Measurements from ENCODE around the gene SP3. TPM values are rescaled to one million over a fixed set of nuclear protein-coding genes. Genes with fewer than 3 reads are reported as not detected.

The SP3 gene
- polyA plus RNA-seq, 10 donors = 58.9 to 89.2 (median 77.6) TPM

- no peak for DNase-seq
These were observed 18.0 kb downstream of the SP3 start for GRCh38 chr2:173947131-173947530.

DNA sequence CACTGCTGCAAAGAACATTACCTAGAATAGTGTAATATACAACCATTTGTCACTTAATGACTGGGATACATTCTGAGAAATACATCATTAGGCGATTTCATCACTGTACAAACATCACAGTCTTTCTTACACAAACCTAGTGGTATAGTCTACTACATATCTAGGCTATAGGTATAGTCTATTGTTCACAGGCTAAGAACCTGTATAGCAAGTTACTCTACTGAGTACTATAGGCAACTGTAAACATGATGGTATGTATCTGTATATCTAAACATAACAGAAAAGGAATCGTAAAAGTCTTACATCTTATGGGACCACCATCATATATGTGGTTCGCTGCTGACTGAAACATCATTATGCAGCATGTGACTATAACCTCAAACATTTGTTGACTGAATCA, 21.4 kb downstream of the SP3 start:
- no peak for DNase-seq

DNA sequence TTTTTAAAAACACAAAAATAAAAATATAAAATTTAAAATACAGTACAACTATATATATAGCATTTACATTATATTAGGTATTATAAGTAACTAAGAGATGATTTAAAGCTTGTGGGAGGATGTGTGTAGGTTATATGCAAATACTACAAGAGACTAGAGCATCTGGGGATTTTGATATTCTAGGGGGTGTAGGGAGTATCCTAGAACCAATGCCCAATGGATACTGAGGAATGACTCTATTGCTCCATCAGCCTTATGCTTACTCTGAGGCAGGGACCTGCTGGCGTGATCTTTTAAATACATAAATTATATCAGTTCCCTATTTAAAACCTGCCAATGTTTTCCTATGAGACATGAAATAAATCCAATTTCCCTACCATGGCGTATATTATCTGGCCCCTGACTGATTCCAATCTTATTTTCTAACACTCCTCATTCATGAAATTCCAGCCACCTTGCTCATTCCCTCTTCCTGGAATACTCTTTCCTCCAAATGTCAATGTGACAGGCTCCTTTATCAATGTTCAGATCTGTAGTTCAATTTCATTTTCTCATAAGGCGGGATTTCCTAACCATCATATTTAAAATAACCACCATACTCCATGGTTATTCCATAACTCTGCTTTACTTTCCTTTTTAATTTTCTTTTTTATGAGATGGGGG, 22.2 kb downstream of the SP3 start:
- no peak for DNase-seq

GRCh38 chr2:173941567-173941966, 23.6 kb downstream of the SP3 start:
- no peak for DNase-seq

DNA sequence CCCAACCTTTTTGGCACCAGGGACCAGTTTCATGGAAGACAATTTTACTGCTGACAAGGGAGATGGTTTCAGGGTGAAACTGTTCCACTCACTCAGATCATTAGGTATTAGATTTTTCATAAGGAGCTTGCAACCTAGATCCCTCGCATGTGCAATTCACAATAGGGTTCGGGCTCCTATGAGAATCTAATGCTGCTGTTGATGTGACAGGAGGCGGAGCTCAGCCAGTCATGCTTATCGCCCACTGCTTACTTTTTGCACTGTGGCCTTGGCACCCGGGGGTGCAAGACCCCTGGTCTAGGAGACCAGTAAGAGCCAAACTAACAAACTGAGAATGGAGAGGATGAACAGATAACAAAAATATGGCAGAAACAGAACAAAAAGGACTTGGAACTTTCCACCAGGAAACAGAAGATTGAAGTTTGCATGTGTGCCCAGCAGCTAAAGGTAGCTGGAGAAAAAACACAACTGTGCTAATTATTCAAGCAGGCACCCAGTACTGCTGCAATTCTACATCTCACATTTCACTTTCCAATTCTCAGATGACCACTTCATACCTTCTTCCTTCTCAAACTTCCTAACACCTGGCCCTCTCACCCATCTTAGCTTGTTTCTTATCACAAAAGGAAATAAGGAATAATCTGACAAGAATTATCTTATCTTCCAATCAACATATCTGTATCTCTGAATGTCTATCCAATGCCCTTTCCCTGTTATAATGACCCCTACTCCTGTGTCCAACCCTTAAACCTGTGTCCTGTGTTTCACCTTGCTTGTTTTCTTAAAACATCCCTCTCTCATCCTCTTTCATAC, 24.8 kb downstream of the SP3 start:
- DNase-seq = no peak

DNA sequence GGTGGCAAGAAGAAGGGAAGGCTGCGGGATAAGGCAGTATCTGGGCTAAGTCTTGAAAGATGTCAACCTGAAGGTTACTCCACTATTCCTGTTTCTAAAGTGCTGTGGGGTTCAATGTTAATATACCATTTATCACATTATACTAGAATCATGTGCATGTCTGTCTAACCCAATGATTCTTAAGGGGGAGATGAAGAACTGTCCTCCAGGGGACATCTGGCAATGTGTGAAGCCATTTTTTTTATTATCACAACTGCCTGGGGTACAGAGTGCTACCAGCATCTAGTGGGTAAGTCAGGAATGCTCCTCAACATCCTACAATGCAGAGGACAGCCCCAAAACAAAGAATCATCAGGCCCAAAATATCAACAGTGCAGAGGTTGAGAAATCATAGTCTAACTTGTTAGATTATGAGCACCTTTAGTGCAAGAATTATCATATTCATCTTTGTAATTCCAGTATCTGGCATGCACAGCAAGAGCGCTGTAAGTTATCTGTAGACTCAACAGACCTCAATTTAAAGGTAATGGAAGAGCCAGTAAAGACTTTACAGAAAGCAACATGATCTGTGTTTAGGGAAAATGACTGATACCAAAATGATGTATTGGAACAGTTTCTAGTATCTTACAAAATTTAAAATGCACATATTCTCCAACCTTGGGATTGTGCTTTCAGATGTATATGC, 26.3 kb downstream of the SP3 start:
- no peak for DNase-seq

DNA sequence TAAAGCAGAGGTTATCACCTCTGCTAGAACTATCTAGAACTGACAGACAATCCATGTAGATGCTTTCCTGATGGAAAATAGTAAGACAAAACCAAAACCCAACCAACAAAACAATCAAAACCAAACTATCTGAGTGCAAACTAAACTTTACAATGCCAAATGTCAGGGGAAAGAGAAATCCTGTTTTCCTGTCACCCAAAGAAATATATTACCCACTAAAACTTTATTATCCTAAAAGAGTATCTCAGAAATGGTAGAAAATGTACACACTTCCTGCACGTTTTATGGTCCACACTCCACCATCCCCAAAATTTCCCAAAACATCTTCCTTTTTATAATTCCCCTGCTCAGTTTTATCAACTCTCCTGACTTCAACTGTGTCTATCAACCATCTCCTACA, 29.9 kb downstream of the SP3 start:
- no peak for DNase-seq

DNA sequence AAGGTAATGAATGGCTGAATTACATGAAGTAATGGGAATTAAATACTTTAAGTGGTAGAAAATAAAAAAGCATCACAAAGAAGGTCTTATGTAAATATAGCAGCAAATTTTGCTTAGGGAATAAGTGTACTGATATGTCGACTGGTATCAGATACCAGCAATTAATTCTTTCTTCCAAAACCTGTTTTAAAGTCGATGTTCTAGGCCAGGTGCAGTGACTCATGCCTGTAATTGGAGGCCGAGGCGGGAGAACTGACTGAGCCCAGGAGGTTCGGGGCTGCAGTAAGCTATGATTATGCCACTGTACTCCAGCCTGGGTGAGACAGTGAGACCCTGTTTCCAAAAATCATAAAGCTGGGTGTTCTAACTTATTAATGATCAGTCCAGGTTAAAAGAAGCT, 30.3 kb downstream of the SP3 start:
- DNase-seq = no peak

DNA sequence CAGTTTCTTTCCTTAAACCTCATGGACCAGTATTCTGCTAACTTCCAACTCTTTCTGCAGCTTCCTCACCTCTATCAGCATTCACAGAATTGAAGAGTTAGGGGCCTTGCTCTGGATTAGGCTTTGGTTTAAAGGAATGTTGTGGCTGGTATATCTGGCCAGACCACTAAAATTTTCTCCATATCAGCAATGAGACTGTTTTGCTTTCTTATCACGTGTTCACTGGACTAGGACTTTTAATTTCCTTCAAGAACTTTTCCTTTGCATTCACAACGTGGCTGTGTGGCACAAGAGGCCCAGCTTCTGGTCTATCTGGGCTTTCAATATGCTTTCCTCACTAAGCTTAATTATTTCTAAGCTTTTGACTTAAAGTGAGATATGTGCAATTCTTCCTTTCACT, 33.4 kb downstream of the SP3 start:
- DNase-seq = no peak

GRCh38 chr2:173929441-173929840, 35.7 kb downstream of the SP3 start:
- no peak for DNase-seq

DNA sequence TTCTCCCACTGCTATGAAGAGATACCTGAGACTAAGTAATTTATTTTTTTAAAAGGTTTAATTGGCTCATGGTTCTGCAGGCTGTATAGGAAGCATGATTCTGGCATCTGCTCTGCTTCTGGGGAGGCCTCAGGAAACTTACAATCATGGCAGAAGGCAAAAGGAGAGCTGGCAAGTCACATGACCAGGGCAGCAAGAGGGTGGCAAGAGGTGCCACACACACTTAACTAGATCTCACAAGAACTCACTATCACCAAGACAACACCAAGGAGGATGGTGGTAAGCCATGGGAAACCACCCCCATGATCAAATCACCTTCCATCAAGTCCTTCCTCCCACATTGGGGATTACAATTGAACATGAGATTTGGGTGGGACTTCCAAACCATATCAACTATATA, 38.3 kb downstream of the SP3 start:
- DNase-seq = no peak

- no peak for DNase-seq
These were observed 40.9 kb downstream of the SP3 start for GRCh38 chr2:173924285-173924684.

GRCh38 chr2:173922760-173923159, 42.4 kb downstream of the SP3 start:
- DNase-seq = no peak

- DNase-seq = no peak
These were observed 43.1 kb downstream of the SP3 start for GRCh38 chr2:173922068-173922467.

GRCh38 chr2:173914055-173914927, 50.9 kb downstream of the SP3 start:
- DNase-seq = no peak

- no peak for DNase-seq
These were observed 55.3 kb downstream of the SP3 start for GRCh38 chr2:173909846-173910245.

GRCh38 chr2:173906626-173907025, 58.5 kb downstream of the SP3 start:
- no peak for DNase-seq

- no peak for DNase-seq
These were observed 61.4 kb downstream of the SP3 start for GRCh38 chr2:173903601-173904394.

GRCh38 chr2:173898996-173899395, 66.2 kb downstream of the SP3 start:
- no peak for DNase-seq

DNA sequence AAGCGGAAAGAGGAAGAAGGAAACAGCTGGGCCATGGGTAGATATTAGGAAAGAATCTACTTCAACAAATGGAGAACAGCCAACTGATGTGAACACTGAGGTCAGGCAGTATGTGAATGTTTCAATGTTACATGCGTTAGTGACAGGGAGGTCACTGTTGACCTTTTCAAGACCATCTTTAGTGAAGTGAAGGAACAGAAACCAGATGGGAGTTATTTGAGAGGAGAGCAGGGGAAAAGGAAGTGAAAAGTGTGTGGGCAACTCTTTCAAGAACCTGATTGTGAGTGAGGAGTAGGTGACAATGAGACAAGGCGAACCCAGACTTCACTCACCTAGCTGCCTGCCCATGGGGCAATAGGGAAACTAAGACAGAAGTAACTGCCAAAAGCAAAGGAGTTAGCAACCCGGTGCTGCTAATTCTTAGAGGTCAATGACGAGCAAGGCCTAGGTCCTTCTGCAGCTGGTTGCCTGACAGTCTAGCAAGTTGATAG, 67.0 kb downstream of the SP3 start:
- no peak for DNase-seq

GRCh38 chr2:173896755-173897154, 68.4 kb downstream of the SP3 start:
- DNase-seq = no peak
